ENCODE data around the gene TNFSF13.

Gene TNFSF13

DNA sequence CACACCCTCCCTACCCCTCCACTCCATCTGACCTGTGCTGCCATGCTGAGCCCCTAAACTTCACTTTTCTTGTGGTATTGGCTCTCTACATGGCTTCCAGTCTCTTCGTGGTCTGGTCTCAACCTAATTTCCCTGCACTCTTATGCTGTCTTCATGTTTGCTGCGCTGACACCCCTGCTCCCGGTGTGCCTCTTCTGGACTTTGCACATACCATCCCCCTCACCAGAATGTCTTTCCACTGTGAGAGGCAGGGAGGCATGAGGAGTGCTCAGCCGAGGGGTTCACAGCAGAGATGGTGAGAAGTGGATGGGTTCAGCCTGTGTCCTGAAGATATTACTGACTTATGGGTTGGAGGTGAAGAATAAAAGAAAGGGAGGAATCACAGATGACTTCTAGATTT, 7.2 kb upstream of the TNFSF13 start:
- DNase-seq (ENCODE audit: low read depth) = no peak
- no peak overlapping the region for H3K4me3 ChIP-seq (ENCODE audit: control insufficient read depth, low read depth, low read length)
- TF ChIP-seq, protein P1, sequence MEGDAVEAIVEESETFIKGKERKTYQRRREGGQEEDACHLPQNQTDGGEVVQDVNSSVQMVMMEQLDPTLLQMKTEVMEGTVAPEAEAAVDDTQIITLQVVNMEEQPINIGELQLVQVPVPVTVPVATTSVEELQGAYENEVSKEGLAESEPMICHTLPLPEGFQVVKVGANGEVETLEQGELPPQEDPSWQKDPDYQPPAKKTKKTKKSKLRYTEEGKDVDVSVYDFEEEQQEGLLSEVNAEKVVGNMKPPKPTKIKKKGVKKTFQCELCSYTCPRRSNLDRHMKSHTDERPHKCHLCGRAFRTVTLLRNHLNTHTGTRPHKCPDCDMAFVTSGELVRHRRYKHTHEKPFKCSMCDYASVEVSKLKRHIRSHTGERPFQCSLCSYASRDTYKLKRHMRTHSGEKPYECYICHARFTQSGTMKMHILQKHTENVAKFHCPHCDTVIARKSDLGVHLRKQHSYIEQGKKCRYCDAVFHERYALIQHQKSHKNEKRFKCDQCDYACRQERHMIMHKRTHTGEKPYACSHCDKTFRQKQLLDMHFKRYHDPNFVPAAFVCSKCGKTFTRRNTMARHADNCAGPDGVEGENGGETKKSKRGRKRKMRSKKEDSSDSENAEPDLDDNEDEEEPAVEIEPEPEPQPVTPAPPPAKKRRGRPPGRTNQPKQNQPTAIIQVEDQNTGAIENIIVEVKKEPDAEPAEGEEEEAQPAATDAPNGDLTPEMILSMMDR (conservative IDR thresholded peaks at IDR 0.05; ENCODE audit: control insufficient read depth, insufficient read depth, low read depth, low read length) = no peak

DNA sequence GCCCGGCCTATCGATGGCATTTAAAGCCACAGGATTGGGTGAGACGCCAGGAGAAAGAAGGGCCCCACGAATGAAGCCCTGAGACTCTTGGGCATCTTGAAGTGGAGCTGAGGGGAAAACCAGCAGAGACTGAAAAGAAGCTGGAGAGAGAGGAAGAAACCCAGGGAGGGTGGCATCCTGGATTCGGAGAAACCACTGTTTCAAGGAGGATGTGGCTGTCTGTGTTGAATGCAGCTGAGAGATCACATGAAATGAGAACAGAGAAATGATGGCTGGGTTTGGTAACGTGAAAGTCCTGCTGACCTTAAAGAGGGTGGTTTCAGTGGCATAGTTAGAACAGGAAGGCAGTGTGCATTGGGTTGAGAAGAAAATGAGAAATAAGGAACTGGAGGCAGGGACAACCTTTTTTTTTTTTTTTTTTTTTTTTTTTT, 5.9 kb upstream of the TNFSF13 start:
- DNase-seq (ENCODE audit: low read depth) = no peak
- no peak overlapping the region for H3K4me3 ChIP-seq (ENCODE audit: control insufficient read depth, low read depth, low read length)
- TF ChIP-seq, protein P1 (conservative IDR thresholded peaks at IDR 0.05; ENCODE audit: control insufficient read depth, insufficient read depth, low read depth, low read length) = no peak

DNA sequence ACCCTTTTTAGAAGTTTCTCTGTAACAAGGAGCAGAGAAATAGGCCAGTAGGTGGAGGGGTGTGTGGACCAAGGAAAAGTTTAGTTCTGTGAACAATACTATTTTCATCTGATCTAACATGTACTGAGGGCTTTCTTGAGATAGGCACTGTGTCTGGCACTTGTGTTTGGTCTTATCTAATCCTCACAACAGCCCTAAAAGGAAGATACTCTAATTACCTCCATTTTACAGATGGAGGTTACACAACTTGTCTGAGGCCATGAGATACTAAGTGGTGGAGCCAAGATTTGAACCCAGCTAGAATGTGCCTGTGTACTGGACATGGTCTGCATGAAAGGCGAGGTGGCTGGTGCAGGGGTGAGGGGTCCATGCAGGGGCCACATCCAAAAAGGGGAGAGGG, 5.2 kb upstream of the TNFSF13 start:
- no peak for DNase-seq (ENCODE audit: low read depth)
- TF ChIP-seq, protein P1 (conservative IDR thresholded peaks at IDR 0.05; ENCODE audit: control insufficient read depth, insufficient read depth, low read depth, low read length) = no peak
- H3K4me3 ChIP-seq (ENCODE audit: control insufficient read depth, low read depth, low read length) = no peak overlapping the region

DNA sequence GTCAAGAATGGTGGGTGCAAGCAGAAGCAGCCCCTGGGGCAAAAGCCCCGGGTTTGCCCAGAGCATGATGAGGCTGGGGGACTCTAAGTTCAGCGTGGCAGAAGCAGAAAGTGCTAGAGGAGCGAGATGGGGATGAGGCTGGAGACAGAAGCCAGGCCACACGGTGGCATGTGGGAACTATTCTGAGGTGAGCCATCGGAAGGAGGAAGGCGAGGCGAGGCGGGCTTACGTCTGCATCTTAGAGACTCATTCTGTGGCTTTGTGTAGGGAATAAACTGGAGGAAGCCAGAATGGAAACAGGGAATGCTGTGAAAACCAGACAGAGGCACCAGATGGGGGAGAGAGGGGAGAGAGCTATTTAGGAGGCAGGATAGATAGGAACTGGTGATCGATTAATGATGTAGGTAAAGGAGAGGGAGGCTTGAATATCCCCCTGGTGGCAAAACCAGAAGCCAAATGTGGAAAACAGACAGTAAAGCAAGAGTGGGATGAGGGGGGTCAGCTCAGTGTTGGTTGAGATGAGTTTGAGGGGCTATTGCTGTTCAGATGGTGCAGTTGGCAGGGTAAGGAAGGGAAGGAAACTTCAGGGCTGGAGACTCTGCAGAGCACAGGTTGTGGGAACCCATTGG, 3.1 kb upstream of the TNFSF13 start:
- TF ChIP-seq, protein P1 (conservative IDR thresholded peaks at IDR 0.05; ENCODE audit: control insufficient read depth, insufficient read depth, low read depth, low read length) = peak; percentile 14
- no peak overlapping the region for H3K4me3 ChIP-seq (ENCODE audit: control insufficient read depth, low read depth, low read length)
- no peak for DNase-seq (ENCODE audit: low read depth)

DNA sequence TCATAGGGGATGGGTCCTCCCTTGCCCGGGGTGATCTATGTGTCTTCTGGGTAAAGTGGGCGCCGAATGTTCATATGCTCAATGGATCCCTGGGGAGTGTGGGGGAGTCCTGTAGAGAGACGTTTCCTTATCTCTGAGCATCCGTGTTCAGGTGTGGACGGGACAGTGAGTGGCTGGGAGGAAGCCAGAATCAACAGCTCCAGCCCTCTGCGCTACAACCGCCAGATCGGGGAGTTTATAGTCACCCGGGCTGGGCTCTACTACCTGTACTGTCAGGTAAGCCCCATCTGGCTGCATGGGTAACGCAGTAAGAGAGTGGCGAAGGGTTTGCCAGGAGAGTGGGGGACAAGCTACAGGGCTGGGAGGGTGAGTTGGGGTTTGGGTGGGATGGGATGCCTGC, 1.9 kb upstream of the TNFSF13 start:
- H3K4me3 ChIP-seq (ENCODE audit: control insufficient read depth, low read depth, low read length) = no peak overlapping the region
- TF ChIP-seq, protein P1 (conservative IDR thresholded peaks at IDR 0.05; ENCODE audit: control insufficient read depth, insufficient read depth, low read depth, low read length) = no peak
- DNase-seq (ENCODE audit: low read depth) = no peak

DNA sequence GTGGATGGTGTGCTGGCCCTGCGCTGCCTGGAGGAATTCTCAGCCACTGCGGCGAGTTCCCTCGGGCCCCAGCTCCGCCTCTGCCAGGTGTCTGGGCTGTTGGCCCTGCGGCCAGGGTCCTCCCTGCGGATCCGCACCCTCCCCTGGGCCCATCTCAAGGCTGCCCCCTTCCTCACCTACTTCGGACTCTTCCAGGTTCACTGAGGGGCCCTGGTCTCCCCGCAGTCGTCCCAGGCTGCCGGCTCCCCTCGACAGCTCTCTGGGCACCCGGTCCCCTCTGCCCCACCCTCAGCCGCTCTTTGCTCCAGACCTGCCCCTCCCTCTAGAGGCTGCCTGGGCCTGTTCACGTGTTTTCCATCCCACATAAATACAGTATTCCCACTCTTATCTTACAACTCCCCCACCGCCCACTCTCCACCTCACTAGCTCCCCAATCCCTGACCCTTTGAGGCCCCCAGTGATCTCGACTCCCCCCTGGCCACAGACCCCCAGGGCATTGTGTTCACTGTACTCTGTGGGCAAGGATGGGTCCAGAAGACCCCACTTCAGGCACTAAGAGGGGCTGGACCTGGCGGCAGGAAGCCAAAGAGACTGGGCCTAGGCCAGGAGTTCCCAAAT, 1.3 kb upstream of the TNFSF13 start:
- no peak for DNase-seq (ENCODE audit: low read depth)
- H3K4me3 ChIP-seq (ENCODE audit: control insufficient read depth, low read depth, low read length) = no peak overlapping the region
- TF ChIP-seq, protein P1 (conservative IDR thresholded peaks at IDR 0.05; ENCODE audit: control insufficient read depth, insufficient read depth, low read depth, low read length) = no peak

Measured in fibroblast of mammary gland (primary cell).